NT2/D1 (cell line): ENCODE results near the gene PDE6D.

ENCODE experiments used
- SUZ12 ChIP-seq: IDR thresholded peaks from 2 replicates; pipeline ENCODE4 v1.6.1; 2011; ENCODE audit not compliant: insufficient read length, insufficient read depth; ENCODE audit errors: extremely low read depth
- YY1 ChIP-seq: IDR thresholded peaks from 2 replicates; pipeline ENCODE4 v1.6.1; 2011; ENCODE audit not compliant: insufficient read length, insufficient read depth
- ZNF274 ChIP-seq: IDR thresholded peaks from 2 replicates; pipeline ENCODE4 v1.6.1; 2011; ENCODE audit warnings: mild to moderate bottlenecking, low read depth, low read length

GRCh38 chr2:231717281-231718171 is 63.6 kb downstream of the PDE6D start:
- no peak for TF ChIP-seq SUZ12
- no peak for TF ChIP-seq YY1
- TF ChIP-seq ZNF274: no peak
